HG03064 (cell line): ENCODE data around the gene RNF138.
"Not testable (repeated sequence)": the region's sequence is repeated elsewhere in the genome, so short reads cannot be mapped to it uniquely, and the experiment has no call there.

Experiments used
- ATAC-seq: cut with Tn5 transposase; IDR thresholded peaks from one replicate; pipeline ENCODE4 v1.9.1; 2021; ENCODE audit warnings: low read depth; ENCODE audit not compliant: unreplicated experiment

RNF138 gene

GRCh38 chr18:32167980-32168730, 76.5 kb downstream of the RNF138 start:
- ATAC-seq = no peak

GRCh38 chr18:32173654-32174053, 82.0 kb downstream of the RNF138 start:
- no peak for ATAC-seq

GRCh38 chr18:32174719-32175118, 83.0 kb downstream of the RNF138 start:
- ATAC-seq = no peak

- ATAC-seq = no peak
These were observed 83.6 kb downstream of the RNF138 start for GRCh38 chr18:32175265-32175664.

GRCh38 chr18:32176745-32177144, 85.1 kb downstream of the RNF138 start:
- ATAC-seq = not testable (repeated sequence)

GRCh38 chr18:32177530-32177929, 85.9 kb downstream of the RNF138 start:
- no peak for ATAC-seq
